NCI-H1694 treated with DMSO at 0.1 percent for 48 hours (cell line): ENCODE measurements around the gene SESN1.

Experiments
- DNase-seq: peaks from one replicate; lab custom pipeline; 2025; lab: John Stamatoyannopoulos, UW

SESN1 gene

DNA sequence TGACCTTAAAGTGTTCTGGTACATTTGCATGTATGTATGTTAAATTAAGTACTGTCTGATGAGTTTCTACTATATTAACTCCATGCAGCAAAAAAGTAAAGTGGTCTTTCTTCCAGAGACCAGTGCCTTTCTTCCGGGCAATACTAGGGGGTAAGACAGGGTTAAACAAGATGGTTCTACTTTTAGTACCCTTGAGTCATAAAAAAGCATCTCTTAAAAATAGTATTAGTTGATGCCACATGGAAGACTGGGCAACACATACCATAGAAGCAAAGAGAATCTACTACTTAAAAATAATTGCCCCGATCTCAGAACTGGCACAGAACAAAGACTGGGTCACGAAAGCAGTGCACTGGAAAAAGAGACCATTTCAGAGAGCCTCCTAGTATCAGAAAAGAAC lies 66.2 kb downstream of the SESN1 start:
- DNase-seq, result no peak

DNA sequence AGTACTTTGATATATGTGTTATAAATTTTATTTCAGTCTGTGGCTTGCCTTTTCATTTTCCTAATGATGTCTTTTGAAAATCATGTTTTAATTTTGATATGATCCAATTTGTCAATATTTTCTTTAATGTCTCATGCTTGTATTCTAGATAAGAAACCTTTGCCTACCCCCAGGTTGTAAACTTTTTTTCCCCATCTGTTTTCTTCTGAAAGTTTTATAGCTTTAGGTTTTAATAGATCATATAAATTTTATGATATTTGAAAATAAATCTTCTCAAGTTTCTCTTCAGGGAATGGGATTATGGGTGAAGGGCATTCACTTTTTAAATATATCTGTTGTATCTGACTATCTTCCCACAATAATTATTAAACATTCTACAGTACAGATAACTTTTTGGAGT lies 66.7 kb downstream of the SESN1 start:
- no peak for DNase-seq

DNA sequence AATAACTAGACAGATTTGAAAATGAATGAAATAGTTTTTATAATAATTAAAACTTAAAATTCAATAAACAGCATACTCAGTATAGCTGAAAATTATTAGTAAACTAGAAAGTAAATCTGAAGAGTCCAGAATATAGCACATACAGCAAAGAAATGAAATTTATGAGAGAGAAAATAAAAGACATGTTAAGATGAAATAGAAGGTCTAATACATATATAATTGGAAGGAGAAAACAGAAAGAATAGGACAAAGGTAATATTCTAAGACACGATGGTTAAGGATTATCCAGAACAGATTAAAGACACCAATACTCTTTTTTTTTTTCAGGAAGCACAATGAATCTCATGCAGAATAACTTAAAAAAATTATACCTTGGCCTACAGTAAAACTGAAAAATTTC lies 69.0 kb downstream of the SESN1 start:
- no peak for DNase-seq

DNA sequence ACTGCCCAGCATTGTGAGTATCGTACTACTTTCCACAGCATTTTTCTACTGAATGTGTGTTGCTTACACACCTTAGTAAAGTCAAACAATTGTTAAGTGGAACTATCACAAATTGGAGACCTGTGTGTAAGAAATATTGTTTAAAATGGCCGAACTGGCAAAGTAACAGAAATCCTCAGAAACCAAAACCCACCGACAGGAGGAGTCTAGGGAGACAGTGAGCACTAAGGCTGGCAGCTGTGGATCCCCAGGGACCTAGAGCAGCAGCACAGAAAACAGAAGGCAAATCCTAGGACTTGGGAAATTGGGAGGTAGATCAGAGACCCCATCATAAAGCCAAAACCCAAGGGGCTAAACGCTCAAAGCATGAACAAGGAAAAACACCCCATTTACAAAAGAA lies 69.9 kb downstream of the SESN1 start:
- DNase-seq, result no peak

GRCh38 chr6:109024368-109024767 lies 70.3 kb downstream of the SESN1 start:
- DNase-seq, result no peak

- DNase-seq, result no peak
Measured at GRCh38 chr6:109023356-109023925, 71.2 kb downstream of the SESN1 start.

GRCh38 chr6:109021870-109022269 lies 72.8 kb downstream of the SESN1 start:
- no peak for DNase-seq

- no peak for DNase-seq
Measured at GRCh38 chr6:109019911-109020310, 74.7 kb downstream of the SESN1 start.

GRCh38 chr6:109015176-109015575 lies 79.5 kb downstream of the SESN1 start:
- DNase-seq, result no peak

- no peak for DNase-seq
Measured at GRCh38 chr6:109014606-109015005, 80.0 kb downstream of the SESN1 start.

DNA sequence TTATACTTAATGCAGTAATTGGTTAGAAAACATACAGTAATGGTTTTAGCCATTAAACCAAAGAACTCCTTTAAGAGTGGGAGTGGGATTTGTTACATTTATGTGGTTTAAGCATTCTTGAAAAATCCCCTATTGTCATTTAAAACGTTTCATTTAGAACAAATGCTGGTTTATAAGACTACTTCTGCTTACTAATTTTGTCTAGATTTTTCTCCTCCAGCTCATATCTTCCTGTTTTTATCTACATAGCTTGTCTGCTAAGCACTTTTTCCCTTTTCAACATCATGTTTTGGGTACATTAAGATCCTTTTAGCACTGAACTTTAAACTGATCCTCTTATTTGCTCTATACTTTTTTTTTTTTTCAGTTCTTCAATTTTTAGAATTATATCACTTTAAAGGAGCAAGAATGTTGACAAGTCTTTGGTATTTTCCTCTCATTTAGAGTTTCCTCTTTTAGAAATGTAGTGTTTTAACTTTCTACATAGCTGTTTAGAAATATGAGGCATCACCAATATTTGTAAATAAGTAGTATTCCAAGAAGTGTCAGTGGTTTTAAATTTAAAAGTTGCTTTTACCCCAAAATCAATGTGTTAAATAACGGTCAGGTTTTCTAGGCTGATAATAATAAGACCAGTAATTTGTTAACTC lies 80.9 kb downstream of the SESN1 start:
- DNase-seq, result no peak

- DNase-seq, result peak; percentile 14
Measured at GRCh38 chr6:109010705-109011102, 83.9 kb downstream of the SESN1 start.

- no peak for DNase-seq
Measured at GRCh38 chr6:109009962-109010704, 84.5 kb downstream of the SESN1 start.

DNA sequence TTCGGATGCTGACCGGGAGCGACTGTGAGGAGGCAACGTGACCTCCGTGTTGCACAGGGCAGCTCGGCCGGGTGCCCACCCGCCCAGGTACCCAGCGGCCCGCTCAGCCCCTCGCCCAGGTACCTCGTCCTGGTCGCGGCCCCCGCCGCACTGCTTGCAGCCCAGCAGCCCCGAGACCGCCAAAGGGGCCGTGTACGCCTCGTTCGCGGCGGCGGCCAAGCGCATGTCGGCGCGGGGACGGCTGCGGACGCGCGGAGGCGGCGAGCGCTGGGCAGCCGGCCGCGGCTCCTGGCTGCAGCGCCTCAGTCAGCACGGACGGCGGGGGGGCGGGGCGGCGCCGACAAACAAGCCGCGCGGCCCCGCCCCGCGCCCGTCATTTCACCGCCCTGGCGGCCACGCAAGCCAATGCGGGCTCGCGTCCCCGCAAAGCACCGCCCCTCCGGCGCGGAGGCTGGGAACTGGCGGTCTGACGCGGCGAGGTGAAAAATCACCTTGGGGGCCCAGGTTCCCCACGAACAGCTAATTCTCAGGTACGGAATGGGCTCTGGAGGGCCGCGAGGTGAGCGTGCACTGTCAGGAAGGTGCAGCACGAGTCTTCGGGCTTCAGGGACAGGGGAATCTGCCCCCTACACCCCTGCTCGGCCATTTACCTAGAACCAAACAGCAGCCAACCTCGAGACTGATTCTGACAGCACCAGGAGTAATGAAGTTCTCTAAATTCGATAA lies 85.2 kb downstream of the SESN1 start:
- DNase-seq, result peak; percentile 39

GRCh38 chr6:109008537-109009235 lies 86.0 kb downstream of the SESN1 start:
- no peak for DNase-seq

GRCh38 chr6:109008054-109008453 lies 86.6 kb downstream of the SESN1 start:
- DNase-seq, result no peak

DNA sequence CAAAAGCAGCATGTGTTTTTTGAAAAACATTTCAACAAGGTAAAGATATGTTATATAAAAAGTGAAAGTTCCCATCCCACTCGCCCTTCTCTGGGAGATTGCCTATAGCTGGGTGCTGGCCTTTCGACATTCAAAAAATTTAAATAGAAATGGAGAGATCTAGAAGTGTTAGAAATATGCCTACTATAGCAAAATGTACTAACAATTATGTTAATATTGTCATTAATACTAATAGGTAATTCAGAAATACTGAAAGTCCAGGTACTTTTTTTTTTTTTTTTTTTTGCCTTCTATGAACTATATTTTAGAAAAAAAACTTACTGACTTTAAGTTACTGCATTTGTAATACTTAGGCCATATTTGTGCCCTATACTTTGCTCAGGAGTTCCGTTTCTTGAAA lies 87.1 kb downstream of the SESN1 start:
- no peak for DNase-seq

- DNase-seq, result no peak
Measured at GRCh38 chr6:109006818-109007217, 87.8 kb downstream of the SESN1 start.

DNA sequence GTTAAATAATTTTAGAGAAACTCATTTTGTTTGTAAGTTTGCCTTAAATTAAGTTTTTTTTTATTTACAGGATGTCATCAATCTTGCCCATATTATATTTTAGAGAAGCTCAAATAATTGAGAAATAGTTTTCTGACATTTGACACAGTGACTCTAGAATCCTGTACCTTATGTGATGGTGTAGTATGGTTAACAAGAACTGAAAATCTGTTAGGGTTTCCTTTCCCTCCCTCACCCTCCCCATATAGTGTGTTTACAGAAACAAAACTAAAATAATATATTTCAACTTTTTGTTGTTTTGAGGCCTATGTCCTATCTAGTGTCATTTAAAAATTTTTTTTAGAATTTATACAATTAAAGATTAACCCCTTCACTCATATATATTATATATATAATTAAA lies 91.8 kb downstream of the SESN1 start:
- no peak for DNase-seq

DNA sequence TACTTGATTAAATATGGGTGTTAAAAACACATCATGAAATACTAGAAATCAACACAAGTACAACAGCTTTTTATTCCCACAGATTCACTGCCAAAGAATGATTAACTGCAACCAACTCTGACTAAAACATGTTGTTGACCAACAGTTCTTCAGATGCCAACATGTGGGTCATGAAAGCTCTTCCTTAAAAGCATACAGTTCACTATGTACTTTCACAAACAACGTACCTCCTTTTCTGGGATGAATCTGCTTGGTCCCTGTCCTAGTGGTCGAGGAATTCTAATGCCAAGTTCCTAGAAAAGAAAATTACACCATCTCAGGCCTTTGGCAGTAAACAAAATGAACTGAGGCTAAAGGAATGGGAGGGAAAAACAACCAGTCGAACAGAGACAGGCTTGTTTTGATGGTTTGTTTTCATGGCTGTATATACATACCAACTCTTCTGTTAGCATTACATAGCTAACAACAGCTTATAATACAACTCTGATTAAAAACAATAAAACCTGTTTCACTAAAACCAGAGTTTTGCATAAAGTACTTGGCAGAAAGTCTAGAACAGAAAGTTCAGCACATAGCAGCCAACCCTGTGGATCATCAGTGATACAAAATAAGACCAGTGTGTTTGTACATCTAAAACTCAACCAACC lies 92.5 kb downstream of the SESN1 start:
- DNase-seq, result no peak

GRCh38 chr6:109001291-109001894 lies 93.3 kb downstream of the SESN1 start:
- DNase-seq, result peak; percentile 11
